AG04450 (cell line): Measurements from ENCODE around the gene SWT1. TPM values are rescaled to one million over a fixed set of nuclear protein-coding genes. Genes with fewer than 3 reads are reported as not detected.

ENCODE experiments used
- CTCF ChIA-PET: fragments of 300-600, 350-600 bp; formaldehyde crosslinking; extraction: SDS; loops from one replicate; lab custom pipeline; 2022; ENCODE audit warnings: antibody characterized with exemption, inconsistent platforms; lab: Charles Lee
- POLR2A ChIA-PET: fragments of 350-600 bp; formaldehyde crosslinking; extraction: SDS; loops from one replicate; lab custom pipeline; 2021; ENCODE audit warnings: antibody characterized with exemption, inconsistent platforms; lab: Yijun Ruan, JAX
- DNase-seq: peaks from one replicate; pipeline ENCODE4 v3.0.0-alpha.2; 2011; ENCODE audit warnings: low read depth, low spot score
- H3K27ac ChIP-seq: one replicate; pipeline ENCODE4 v1.5.1; 2012; ENCODE audit warnings: low read depth, low read length, control low read depth
- H3K27me3 ChIP-seq: one replicate; pipeline ENCODE4 v1.6.0; 2012; ENCODE audit warnings: low read length; ENCODE audit not compliant: control insufficient read depth, insufficient read depth
- H3K4me3 ChIP-seq: 2 replicates; pipeline ENCODE4 v1.5.1; 2011; ENCODE audit warnings: mild to moderate bottlenecking, low read depth, low read length, control low read depth
- H3K9me3 ChIP-seq: 2 replicates; pipeline ENCODE4 v1.5.1; 2012; ENCODE audit warnings: low read length; ENCODE audit not compliant: control insufficient read depth, insufficient read depth
- polyA plus RNA-seq: library from polyadenylated mRNA; depleted of rRNA; stranded (reverse); fragments of >200 nt; gene quantifications from 2 replicates; pipeline ENCODE4 v1.2.3, GENCODE V29; 2011
- TF ChIP-seq, protein P1 (sequence below): IDR thresholded peaks from 2 replicates; pipeline ENCODE4 v1.5.1; 2011; ENCODE audit warnings: low read depth, low read length, control low read depth, inconsistent platforms

Gene SWT1
- polyA plus RNA-seq, 1 experiment = 3.6 TPM

DNA sequence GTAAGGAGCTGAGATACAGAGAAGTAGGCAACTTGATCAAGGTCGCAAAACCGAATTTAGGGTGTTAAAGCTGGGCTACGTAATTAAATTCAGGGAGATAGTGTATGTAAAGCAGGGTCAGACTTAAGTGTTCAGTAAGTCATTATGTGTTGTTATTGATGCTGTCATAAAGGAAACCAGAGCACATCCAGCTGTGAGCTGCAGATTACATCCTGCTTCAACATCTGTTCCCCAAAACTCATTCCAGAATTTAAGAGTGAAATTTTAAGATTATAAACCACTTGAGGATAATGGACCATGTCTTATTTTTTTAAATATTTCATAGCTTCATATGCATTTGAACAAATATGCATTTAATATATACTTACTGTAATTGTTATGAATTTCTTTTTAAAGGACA, 110.3 kb downstream of the SWT1 start:
- no peaks in the 10 kb centered on the region for H3K9me3 ChIP-seq
- no peak overlapping the region for H3K4me3 ChIP-seq
- no peak for DNase-seq
- no peaks in the 10 kb centered on the region for H3K27me3 ChIP-seq
- H3K27ac ChIP-seq = no peak overlapping the region
- POLR2A ChIA-PET = no interaction called here
- TF ChIP-seq, protein P1, sequence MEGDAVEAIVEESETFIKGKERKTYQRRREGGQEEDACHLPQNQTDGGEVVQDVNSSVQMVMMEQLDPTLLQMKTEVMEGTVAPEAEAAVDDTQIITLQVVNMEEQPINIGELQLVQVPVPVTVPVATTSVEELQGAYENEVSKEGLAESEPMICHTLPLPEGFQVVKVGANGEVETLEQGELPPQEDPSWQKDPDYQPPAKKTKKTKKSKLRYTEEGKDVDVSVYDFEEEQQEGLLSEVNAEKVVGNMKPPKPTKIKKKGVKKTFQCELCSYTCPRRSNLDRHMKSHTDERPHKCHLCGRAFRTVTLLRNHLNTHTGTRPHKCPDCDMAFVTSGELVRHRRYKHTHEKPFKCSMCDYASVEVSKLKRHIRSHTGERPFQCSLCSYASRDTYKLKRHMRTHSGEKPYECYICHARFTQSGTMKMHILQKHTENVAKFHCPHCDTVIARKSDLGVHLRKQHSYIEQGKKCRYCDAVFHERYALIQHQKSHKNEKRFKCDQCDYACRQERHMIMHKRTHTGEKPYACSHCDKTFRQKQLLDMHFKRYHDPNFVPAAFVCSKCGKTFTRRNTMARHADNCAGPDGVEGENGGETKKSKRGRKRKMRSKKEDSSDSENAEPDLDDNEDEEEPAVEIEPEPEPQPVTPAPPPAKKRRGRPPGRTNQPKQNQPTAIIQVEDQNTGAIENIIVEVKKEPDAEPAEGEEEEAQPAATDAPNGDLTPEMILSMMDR = no peak
- CTCF ChIA-PET = no interaction called here

DNA sequence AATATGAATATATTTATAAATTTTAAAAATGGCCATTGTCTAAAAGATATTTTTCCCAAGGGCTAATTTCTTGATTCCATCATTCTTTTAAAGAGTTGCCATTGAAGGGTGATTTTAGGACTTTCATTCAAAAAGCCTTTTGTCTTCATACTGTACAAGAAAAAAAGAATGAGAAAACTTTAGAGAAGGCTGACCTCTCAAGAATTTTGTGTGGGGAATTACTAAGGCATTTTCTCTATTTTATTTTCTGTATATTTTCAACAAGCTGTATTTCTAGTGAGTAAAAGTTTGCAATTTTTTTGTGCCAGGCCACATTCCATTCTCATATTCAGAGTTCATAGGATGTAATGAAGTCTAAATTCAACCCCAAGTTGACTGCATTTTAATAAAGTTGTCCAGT, 110.7 kb downstream of the SWT1 start:
- H3K9me3 ChIP-seq = no peaks in the 10 kb centered on the region
- H3K4me3 ChIP-seq = no peak overlapping the region
- DNase-seq = no peak
- TF ChIP-seq, protein P1 = no peak
- POLR2A ChIA-PET = no interaction called here
- H3K27me3 ChIP-seq = no peaks in the 10 kb centered on the region
- no peak overlapping the region for H3K27ac ChIP-seq
- CTCF ChIA-PET = no interaction called here

DNA sequence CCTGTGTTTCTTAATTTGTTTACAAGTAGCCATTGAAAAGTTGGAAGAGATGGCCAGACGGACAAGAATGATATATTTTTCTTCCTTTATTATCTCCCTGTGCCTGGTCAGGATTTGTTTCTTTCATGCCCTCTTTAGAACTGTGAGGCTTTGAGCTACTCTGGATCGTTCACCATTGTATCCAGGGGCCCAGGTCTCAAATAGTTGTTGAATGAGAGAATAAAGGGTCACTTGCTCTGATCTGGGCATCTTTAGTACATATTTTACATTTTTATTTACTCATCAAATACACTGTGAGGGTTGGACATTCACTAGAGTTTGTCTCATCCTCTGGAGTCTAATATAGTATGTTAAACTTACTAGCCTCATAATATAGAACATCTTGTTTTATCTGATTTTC, 111.4 kb downstream of the SWT1 start:
- ChIA-PET POLR2A (no interaction called here), CTCF (no interaction called here)
- no peak for DNase-seq
- TF ChIP-seq, protein P1 = no peak
- H3K27me3 ChIP-seq = no peaks in the 10 kb centered on the region
- no peak overlapping the region for H3K27ac ChIP-seq
- H3K4me3 ChIP-seq = no peak overlapping the region
- no peaks in the 10 kb centered on the region for H3K9me3 ChIP-seq

DNA sequence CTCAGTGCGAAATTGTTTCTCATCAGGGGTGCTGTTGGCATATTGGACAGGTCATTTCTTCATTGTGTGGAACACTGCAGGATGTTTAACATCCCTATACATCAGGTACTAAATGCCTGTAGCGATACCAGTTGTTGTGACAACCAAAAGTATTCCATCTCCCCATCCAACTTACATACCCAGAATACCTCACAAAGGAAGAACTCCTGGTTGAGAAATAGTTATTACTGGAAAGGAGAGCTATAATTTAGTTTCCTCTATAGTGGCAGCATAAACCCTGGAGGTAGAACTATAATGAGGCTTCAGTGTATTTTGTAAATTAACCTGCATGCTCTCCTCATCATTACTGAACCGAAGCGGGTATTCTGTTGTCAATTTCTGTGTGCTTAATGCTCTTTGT, 115.0 kb downstream of the SWT1 start:
- POLR2A ChIA-PET = no interaction called here
- no peak for DNase-seq
- TF ChIP-seq, protein P1 = no peak
- Histone ChIP-seq H3K27me3 (no peaks in the 10 kb centered on the region), H3K9me3 (no peaks in the 10 kb centered on the region), H3K27ac (no peak overlapping the region), H3K4me3 (no peak overlapping the region)
- CTCF ChIA-PET = interaction anchor here (1.4 kb wide), 1 partner anchor 409 kb away, joined by 4 read pairs; no protein-coding TSS in a partner anchor

DNA sequence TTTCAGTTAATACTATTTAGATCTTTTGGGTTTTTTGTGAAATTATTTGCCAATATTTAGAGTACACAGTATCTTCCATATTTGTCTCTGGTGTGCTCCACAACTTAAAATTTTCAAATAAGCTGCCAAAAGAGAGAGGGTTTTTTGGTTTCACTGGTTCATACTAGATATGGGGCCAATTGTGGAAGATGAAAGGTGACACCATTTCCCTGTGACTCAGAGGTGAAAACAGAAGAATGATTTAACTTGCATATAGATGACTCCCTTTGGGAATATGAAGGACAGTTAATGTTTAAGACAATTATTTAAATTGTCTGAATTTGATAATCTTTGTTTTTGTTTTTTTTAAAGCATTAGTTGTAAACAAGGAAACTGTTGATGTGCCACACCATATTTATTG, 122.6 kb downstream of the SWT1 start:
- Histone ChIP-seq H3K27me3 (no peaks in the 10 kb centered on the region), H3K27ac (no peak overlapping the region), H3K9me3 (no peaks in the 10 kb centered on the region), H3K4me3 (no peak overlapping the region)
- DNase-seq = no peak
- TF ChIP-seq, protein P1 = no peak
- ChIA-PET POLR2A (no interaction called here), CTCF (no interaction called here)
